IgD-negative memory B cell (primary cell): ENCODE results near the gene OTOL1. TPM values are rescaled to one million over a fixed set of nuclear protein-coding genes. Genes with fewer than 3 reads are reported as not detected.
"Not testable (repeated sequence)": the region's sequence is repeated elsewhere in the genome, so short reads cannot be mapped to it uniquely, and the experiment has no call there.

Experiments used
- H3K27ac Mint-ChIP-seq, 3 donors: one replicate each; pipeline ENCODE4 v1.8.0; 2020 to 2022; ENCODE audit warnings: mild to moderate bottlenecking in 3 of 3, mixed read lengths in 3 of 3, moderate library complexity in 1 of 3
- H3K27me3 Mint-ChIP-seq: one replicate; pipeline ENCODE4 v1.8.0; 2021; ENCODE audit warnings: mixed read lengths
- H3K36me3 Mint-ChIP-seq: one replicate; pipeline ENCODE4 v1.8.0; 2020; ENCODE audit warnings: mild to moderate bottlenecking, mixed read lengths
- H3K4me1 Mint-ChIP-seq, 3 donors: one replicate each; pipeline ENCODE4 v1.8.0; 2020 to 2022; ENCODE audit warnings: mixed read lengths in 3 of 3, mild to moderate bottlenecking in 1 of 3
- H3K4me3 Mint-ChIP-seq, 4 donors: one replicate each; pipeline ENCODE4 v1.8.0; 2020 to 2022; ENCODE audit warnings: mild to moderate bottlenecking in 4 of 4, mixed read lengths in 4 of 4, moderate library complexity in 3 of 4
- H3K9me3 Mint-ChIP-seq, 3 donors: one replicate each; pipeline ENCODE4 v1.8.0; 2020 to 2021; ENCODE audit warnings: mixed read lengths in 3 of 3, mild to moderate bottlenecking in 1 of 3
- polyA plus RNA-seq: library from polyadenylated mRNA; unstranded; fragments of 300-500 nt; fragmentation: Illumina TruSeq; gene quantifications from one replicate; pipeline ENCODE4 v1.2.3, GENCODE V29; 2021

OTOL1 gene
- not detected for polyA plus RNA-seq

DNA sequence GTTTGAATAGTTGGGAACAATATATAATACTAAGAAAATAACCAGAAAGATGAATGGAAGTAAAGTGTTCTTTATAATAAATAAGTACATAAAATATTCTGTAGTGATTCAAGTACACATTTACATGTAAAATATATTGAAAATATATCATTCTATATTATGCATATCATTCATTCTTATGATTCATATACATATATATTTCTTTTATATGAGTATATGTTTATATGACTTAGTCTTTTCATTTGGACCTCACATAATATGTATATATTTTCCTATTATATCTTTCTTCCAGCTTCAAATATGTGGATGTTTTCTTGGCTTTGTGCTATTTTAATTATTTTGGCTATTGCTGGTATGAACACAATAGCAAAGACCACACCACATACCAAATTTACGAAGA, at the start of gene OTOL1:
Gene OTOL1 (plus strand): TSS at position 301 of the 400 bp plus-strand sequence. CDS start 0 bp downstream, at position 301.
- Mint-ChIP-seq H3K4me1 (no peaks in the 10 kb centered on the region), H3K27ac (no peak within 1 kb of the TSS), H3K36me3 (no peaks in the 10 kb centered on the region), H3K4me3 (no peak within 1 kb of the TSS), H3K27me3 (peaks cover 1% of the 10 kb centered on the region), H3K9me3 (peaks cover 1 to 8% (median 4%) of the 10 kb centered on the region in 3 donors)

DNA sequence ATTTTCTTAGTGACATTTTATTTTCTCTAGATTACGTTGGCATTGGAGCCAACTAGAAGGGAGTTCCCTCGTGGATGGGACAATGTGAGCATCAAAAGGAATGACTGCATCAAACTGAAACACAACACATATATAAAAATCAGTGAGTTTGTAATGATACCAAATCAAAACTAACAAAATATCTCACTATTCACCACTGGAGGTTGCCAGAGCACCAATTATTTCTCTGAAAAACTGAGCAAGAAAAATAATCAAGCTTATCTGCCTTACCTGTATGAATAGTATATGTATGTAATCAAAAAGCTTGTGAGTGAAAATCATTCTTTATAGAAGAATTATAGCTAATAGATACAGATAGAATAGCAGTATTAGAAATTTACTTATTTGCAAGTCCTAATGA, 46.8 kb upstream of the OTOL1 start:
- Mint-ChIP-seq H3K36me3 (no peaks in the 10 kb centered on the region), H3K9me3 (peaks cover 0 to 6% (median 5%) of the 10 kb centered on the region in 3 donors)

DNA sequence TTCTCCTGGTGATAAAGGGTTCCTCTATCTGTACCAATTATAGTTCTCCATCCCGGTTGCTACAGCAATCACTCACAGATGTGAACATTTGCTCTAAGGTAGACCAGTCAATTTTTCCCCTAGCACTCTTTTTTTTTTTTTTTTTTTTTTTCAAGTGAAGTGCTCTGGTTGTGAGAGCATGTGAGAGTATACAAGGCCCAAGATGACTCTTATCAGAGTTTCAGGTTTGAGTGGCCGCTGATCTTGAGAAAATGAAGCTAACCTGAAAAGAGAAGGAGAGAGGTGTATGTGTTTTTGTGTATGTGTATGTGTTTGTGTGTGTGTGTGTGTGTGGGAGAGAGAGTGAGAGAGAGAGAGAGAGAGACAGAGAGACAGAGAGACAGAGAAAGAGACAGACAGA, 44.4 kb upstream of the OTOL1 start:
- peaks cover 2% of the 10 kb centered on the region for H3K27me3 Mint-ChIP-seq
- no peak overlapping the region for H3K4me3 Mint-ChIP-seq
- no peaks in the 10 kb centered on the region for H3K4me1 Mint-ChIP-seq
- H3K9me3 Mint-ChIP-seq, result peaks cover 2 to 5% (median 4%) of the 10 kb centered on the region in 3 donors
- no peak overlapping the region for H3K27ac Mint-ChIP-seq
- no peaks in the 10 kb centered on the region for H3K36me3 Mint-ChIP-seq

More for the DNA sequence above, 46.8 kb upstream of the OTOL1 start:
- peaks cover 4% of the 10 kb centered on the region for H3K27me3 Mint-ChIP-seq
- no peak overlapping the region for H3K27ac Mint-ChIP-seq
- no peak overlapping the region for H3K4me3 Mint-ChIP-seq
- no peaks in the 10 kb centered on the region for H3K4me1 Mint-ChIP-seq

DNA sequence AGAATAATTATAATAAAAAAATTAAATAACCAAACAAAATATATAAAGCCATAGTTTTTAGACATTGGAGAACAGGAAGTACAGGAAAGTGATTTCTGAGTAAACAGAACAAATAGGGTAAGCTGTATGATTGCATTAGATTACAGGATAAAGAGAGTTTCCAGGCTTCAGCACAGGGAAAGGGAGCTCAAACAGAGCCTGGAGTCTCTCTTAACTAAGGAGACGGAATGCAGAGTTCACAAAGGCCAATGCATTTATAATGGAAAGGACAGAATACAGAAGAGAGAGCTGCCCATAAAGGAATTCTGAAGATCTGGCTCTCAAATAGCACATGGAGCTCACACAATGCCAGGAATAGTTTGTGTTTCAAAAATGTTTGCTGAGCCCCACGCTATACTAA, 42.0 kb upstream of the OTOL1 start:
- Mint-ChIP-seq H3K4me1 (no peaks in the 10 kb centered on the region), H3K9me3 (peaks cover 0 to 2% (median 0%) of the 10 kb centered on the region in 3 donors), H3K4me3 (no peak overlapping the region), H3K27ac (no peak overlapping the region), H3K36me3 (no peaks in the 10 kb centered on the region), H3K27me3 (peaks cover 2% of the 10 kb centered on the region)

DNA sequence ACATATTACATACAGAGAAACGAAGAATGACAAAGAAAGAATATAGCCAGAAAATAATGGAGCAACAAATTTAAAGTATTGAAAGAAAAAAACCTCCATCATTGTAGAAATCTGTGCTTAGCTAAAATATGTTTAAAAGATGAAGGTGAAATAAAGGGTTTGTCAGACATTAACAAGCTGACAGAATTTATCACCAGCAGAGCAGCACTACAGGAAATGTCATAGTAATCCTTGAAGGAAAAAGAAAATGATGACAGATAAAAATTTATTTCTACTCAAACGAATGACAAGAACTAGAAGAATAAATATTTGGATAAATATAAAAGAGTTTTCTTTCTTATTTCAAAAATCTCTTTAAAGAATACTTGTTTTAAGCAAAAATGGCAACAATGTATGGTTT, 40.6 kb upstream of the OTOL1 start:
- Mint-ChIP-seq H3K36me3 (no peaks in the 10 kb centered on the region), H3K4me1 (no peaks in the 10 kb centered on the region), H3K27ac (no peak overlapping the region), H3K4me3 (no peak overlapping the region), H3K9me3 (peaks cover 0 to 2% (median 0%) of the 10 kb centered on the region in 3 donors), H3K27me3 (peaks cover 2% of the 10 kb centered on the region)

DNA sequence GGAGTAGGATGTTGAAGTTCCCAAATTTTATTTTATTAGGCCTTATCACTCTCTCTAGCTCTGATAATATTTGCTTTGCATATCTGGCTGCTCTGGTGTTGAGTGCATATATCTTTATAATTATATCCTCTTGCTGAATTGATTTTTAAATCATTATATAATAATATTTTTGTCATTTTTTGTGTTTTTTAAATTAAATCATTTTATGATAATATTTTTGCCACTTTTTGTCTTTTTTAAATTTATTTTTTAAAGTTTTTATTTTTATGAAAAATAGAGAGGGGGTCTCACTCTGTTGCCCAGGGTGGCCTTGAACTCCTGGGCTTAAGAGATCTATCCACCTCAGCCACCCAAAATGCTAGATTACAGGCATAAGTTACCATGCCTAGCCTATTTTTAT, 34.5 kb upstream of the OTOL1 start:
- no peaks in the 10 kb centered on the region for H3K4me1 Mint-ChIP-seq
- no peak overlapping the region for H3K4me3 Mint-ChIP-seq
- no peak overlapping the region for H3K27ac Mint-ChIP-seq
- H3K36me3 Mint-ChIP-seq, result no peaks in the 10 kb centered on the region
- peaks cover 3 to 8% (median 5%) of the 10 kb centered on the region in 3 donors for H3K9me3 Mint-ChIP-seq
- H3K27me3 Mint-ChIP-seq, result no peaks in the 10 kb centered on the region

DNA sequence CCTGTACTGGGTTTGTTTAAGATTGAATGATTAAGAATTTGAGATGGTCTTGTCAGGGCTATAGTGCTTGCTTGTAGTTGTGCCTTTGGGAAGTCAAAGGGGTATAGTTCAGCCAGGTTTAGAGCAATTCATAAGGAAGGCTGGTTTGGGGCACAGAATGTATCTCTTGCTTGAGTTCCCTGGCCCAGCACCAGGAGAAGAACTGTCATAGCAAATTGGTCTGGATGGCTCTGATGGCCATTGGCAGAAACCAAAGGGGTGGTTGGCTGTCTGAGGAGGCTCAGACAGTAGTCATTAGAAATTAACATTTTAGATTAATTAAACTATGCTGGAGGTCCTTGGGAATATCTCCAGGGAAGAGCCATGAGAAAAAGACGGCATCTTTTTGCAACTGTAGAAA, 25.4 kb upstream of the OTOL1 start:
- Mint-ChIP-seq H3K36me3 (no peaks in the 10 kb centered on the region), H3K27ac (no peak overlapping the region), H3K4me1 (no peaks in the 10 kb centered on the region), H3K4me3 (no peak overlapping the region), H3K9me3 (peaks cover 0 to 4% (median 3%) of the 10 kb centered on the region in 3 donors), H3K27me3 (peaks cover 2% of the 10 kb centered on the region)

DNA sequence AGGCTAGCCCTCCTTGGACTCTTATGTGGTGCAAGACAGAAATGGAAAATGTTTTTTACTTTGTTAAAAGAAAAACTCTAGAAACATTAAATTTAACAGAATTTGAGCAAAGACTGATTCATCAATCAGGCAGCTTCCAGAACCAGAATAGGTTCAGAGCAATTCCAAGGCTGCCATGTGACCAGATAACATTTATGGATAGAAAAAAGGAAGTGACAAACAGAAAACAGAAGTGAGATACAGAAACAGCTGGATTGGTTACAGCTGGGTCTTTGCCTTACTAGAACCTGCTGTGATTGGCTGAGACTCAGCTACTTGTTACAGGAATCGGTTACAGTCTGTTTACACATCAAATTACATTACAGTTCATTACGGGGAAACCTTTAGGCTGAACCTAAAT, 22.5 kb upstream of the OTOL1 start:
- H3K27me3 Mint-ChIP-seq, result peaks cover 2% of the 10 kb centered on the region

DNA sequence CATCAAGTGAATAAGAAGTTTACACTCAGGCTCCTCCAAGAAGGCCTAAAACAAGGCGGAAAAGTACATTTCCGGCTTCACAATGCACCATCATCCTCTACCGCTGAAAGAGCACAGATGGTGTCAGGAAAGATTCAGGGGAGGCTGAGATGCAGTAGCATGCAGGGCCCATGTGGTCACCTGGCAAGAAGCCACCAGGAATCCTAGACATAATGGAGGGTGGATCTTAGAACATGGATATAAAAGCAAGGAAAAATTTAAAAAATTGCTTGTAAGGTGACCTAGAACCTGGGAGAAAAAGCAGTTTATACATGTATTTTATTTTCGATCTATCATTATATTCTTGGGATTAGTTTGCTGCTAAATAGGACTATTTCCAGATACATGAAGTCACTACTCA, 21.9 kb upstream of the OTOL1 start:
- Mint-ChIP-seq H3K27me3 (peaks cover 2% of the 10 kb centered on the region), H3K4me3 (no peak overlapping the region), H3K27ac (no peak overlapping the region), H3K4me1 (no peaks in the 10 kb centered on the region), H3K36me3 (no peaks in the 10 kb centered on the region), H3K9me3 (peaks cover 0 to 4% (median 3%) of the 10 kb centered on the region in 3 donors)

More for the DNA sequence above, 22.5 kb upstream of the OTOL1 start:
- H3K9me3 Mint-ChIP-seq, result peaks cover 0 to 4% (median 3%) of the 10 kb centered on the region in 3 donors
- H3K4me3 Mint-ChIP-seq, result no peak overlapping the region
- no peaks in the 10 kb centered on the region for H3K36me3 Mint-ChIP-seq
- no peak overlapping the region for H3K27ac Mint-ChIP-seq
- H3K4me1 Mint-ChIP-seq, result no peaks in the 10 kb centered on the region

DNA sequence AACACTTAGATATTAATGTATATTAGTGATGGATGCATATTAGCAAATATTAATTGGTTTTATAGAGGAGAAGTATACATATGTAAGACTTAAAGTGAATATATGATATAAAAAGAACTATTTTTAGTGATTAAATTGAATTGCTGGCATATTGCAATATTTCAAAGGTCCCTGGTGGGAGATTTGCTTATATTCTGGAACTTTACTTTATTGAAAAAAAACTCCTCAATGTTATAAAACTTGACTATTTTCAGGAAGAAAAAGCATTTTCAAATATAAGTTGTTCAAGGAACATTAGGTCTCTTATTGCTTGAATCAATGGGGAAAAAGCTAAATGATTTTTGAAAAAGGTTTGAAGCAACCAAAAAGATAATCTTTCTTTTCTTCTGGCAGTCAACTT, 21.4 kb upstream of the OTOL1 start:
- Mint-ChIP-seq H3K27ac (no peak overlapping the region), H3K4me3 (no peak overlapping the region), H3K36me3 (no peaks in the 10 kb centered on the region), H3K9me3 (peaks cover 0 to 4% (median 3%) of the 10 kb centered on the region in 3 donors), H3K27me3 (peaks cover 2% of the 10 kb centered on the region), H3K4me1 (no peaks in the 10 kb centered on the region)

DNA sequence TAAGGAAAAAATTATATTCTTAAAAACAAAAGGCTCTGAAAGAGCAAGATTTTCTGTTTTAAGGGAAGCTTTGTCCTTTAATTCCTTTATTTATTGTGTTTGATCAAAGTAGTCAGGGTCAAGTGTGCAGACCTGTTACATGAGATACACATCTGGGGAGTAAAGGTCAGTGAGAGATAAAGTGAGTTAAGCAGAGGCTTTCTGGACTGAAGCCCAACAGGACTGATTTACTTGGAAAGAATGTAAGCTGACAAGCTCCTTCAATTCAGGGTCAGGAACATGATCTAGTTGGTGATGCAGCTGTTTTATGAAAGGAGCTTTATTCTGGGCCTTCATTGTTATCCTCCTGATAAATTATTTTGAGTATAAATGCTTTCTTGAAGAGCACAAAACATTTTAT, 20.7 kb upstream of the OTOL1 start:
- no peak overlapping the region for H3K4me3 Mint-ChIP-seq
- H3K27me3 Mint-ChIP-seq, result peaks cover 2% of the 10 kb centered on the region
- H3K9me3 Mint-ChIP-seq, result peaks cover 0 to 4% (median 3%) of the 10 kb centered on the region in 3 donors
- no peak overlapping the region for H3K27ac Mint-ChIP-seq
- H3K4me1 Mint-ChIP-seq, result no peaks in the 10 kb centered on the region
- no peaks in the 10 kb centered on the region for H3K36me3 Mint-ChIP-seq

DNA sequence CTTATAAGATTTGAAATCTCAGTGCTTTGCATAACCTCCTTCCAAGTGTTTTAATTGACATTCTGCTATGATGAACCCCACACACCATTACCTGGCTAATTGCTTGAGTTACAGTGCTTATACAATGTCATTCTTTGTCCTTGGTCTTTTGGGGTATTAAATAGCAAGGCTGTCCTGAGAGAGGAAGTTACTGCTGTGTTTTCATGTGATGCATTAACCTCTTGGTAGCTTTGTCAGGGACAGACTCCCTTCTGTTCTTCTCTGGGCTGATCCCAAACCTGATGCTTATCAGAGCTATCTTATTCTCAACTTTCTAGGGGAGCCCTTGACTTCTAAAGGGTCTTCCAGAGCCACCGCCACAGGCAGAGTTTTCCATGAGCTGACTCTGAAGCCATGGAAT, 12.4 kb upstream of the OTOL1 start:
- H3K36me3 Mint-ChIP-seq, result no peaks in the 10 kb centered on the region
- H3K27ac Mint-ChIP-seq, result no peak overlapping the region
- H3K9me3 Mint-ChIP-seq, result no peaks in the 10 kb centered on the region
- H3K27me3 Mint-ChIP-seq, result peaks cover 1% of the 10 kb centered on the region
- H3K4me3 Mint-ChIP-seq, result no peak overlapping the region
- no peaks in the 10 kb centered on the region for H3K4me1 Mint-ChIP-seq

DNA sequence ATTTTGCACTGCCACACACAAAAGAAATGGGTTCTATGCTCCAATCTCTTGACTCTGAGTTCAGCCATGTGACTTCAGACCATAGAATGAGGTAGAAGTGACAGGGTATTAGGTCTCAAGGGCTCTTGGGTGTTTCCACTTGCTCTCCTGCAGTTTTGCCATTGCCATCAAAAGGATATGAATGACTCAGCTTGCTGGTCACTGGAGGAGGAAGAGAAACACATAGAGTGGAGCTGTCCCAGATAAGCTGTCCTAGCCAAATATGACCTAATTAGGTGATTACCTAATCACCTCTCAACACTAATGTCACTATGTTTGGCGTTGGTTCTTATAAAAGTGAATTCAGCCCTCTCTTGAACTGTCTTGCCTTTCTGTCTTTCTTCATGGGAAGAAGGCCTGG, 8.3 kb upstream of the OTOL1 start:
- H3K27me3 Mint-ChIP-seq, H3K27ac Mint-ChIP-seq, H3K4me1 Mint-ChIP-seq, H3K9me3 Mint-ChIP-seq, H3K4me3 Mint-ChIP-seq, H3K36me3 Mint-ChIP-seq: not testable (repeated sequence)

DNA sequence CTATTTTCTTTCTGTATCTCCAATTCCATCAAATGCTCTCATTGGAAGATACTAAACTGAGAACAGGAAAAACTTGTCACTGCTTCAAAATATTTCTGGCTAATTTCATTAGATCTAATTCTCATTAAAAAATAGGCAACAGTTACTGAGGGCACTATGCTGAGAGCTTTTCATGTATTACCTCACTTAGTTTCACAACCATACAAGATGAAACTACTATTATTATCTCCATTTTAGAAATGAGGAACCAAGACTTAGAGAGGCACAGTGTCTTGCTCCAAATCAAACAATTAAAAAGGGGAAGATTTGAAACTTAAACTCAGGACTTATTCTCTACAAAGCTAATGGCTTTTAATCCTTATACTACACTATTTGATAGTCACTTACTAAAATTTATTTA, 7.2 kb upstream of the OTOL1 start:
- Mint-ChIP-seq H3K36me3 (no peaks in the 10 kb centered on the region), H3K4me1 (no peaks in the 10 kb centered on the region), H3K27ac (no peak overlapping the region), H3K27me3 (peaks cover 1% of the 10 kb centered on the region), H3K9me3 (no peaks in the 10 kb centered on the region), H3K4me3 (no peak overlapping the region)

DNA sequence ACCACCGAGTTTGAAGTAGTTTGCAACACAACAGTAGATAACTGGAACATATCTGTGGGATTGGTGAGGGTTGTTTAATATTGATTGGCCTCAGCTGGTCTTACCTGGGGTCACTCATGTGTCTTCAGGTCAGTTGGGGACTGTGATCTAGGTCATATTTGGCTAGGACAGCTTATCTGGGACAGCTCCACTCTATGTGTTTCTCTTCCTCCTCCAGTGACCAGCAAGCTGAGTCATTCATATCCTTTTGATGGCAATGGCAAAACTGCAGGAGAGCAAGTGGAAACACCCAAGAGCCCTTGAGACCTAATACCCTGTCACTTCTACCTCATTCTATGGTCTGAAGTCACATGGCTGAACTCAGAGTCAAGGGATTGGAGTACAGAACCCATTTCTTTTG, 5.8 kb upstream of the OTOL1 start:
- not testable (repeated sequence) for H3K36me3 Mint-ChIP-seq, H3K4me1 Mint-ChIP-seq, H3K27me3 Mint-ChIP-seq, H3K27ac Mint-ChIP-seq, H3K4me3 Mint-ChIP-seq, H3K9me3 Mint-ChIP-seq

DNA sequence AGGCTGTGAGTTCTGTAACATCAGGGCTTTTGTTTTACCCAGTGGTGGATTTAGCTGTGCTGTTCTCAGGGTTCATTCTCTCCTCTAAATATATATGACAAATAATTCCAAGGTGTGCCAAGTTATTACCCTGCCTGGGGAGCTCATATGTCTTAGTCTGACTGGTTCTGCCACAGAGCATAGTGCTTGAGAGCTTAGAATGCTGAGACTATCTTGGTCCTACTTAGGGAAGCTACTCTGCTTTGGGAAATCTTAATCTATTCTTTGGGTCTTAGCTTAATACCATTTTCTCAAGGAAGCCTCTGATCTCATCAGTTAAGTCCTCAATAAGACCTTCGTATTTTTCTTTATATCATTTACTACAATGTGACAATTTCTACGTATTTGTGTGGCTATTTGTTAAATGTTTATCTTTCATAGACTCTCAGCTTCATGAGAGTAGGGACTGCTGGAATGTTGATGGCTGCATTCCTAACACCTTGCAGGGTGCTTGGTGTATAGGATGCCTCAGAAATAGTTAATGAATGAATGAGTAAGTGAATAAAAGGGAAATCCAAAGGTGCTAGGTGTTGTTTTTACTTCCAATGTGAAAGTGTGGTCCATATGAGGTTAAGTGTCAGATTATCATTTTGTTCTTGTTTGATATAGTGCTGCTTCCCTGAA, 1.8 kb downstream of the OTOL1 start:
- Mint-ChIP-seq H3K9me3 (peaks cover 1 to 8% (median 4%) of the 10 kb centered on the region in 3 donors), H3K27me3 (no peaks in the 10 kb centered on the region), H3K27ac (no peak overlapping the region), H3K4me3 (no peak overlapping the region), H3K36me3 (no peaks in the 10 kb centered on the region), H3K4me1 (no peaks in the 10 kb centered on the region)
